MM.1S (cell line): Measurements from ENCODE around the gene SCRT2.

ENCODE experiments used
- CTCF ChIP-seq: fragments of 300-600 bp; sonication (generic); IDR thresholded peaks from 2 replicates; pipeline ENCODE4 v1.5.1; 2016; ENCODE audit warnings: antibody characterized with exemption, low read length, mixed read lengths
- EZH2 ChIP-seq: fragments of 300-600 bp; sonication (generic); optimal IDR thresholded peaks from 2 replicates; pipeline ENCODE3; 2017; ENCODE audit warnings: low read depth, mild to moderate bottlenecking, antibody characterized with exemption, low read length, mixed read lengths
- EZH2phosphoT487 ChIP-seq: fragments of 300-600 bp; sonication (generic); IDR thresholded peaks from 2 replicates; pipeline ENCODE4 v1.6.1; 2018; ENCODE audit warnings: antibody characterized with exemption, low read length

DNA sequence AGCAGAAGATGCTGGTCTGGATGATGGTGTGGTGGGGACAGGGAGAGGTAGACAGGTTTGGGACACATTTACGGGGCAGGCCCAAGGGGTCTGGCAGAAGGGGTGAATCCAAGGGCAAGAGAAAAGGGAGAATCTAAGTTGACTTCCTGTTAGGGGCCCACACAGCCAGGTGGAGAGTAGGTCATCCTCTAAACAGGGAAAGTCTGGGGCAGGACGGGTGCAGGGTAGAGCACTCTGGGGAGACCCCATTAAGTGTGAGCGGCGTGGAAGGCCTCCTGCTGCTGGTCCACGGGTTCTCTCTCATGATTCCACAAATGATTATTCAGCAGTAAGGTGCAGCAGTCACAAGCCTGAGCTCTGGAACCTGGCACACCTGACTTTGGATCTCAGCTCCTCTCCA lies 25.3 kb downstream of the SCRT2 start:
- TF ChIP-seq CTCF (no peak), EZH2 (no peak), EZH2phosphoT487 (no peak)
